Breast epithelium (tissue), 4 donors: Measurements from ENCODE around the gene CD86. TPM values are rescaled to one million over a fixed set of nuclear protein-coding genes. Genes with fewer than 3 reads are reported as not detected.
"Not testable (repeated sequence)": the region's sequence is repeated elsewhere in the genome, so short reads cannot be mapped to it uniquely, and the experiment has no call there.

Experiments
- DNase-seq, 2 donors: peaks; one replicate each; pipeline ENCODE4 v3.0.0-alpha.2; 2019; ENCODE audit warnings: low spot score in 2 of 2
- H3K27ac ChIP-seq, 2 donors: fragments of 200-600 bp; sonication (generic) in 1 of 2; one replicate each; pipeline ENCODE4 v1.5.1; 2016 to 2019; ENCODE audit warnings: mild to moderate bottlenecking in 1 of 2
- H3K27me3 ChIP-seq, 2 donors: fragments of 200-600 bp; sonication (generic) in 1 of 2; one replicate each; pipeline versions ENCODE4 v1.5.1 to v1.6.0; 2017 to 2019; ENCODE audit warnings: control low read depth in 1 of 2, mild to moderate bottlenecking in 1 of 2
- H3K36me3 ChIP-seq: fragments of 200-600 bp; one replicate; pipeline ENCODE4 v1.5.1; 2019
- H3K4me1 ChIP-seq, 2 donors: fragments of 200-600 bp; sonication (generic); one replicate each; pipeline ENCODE4 v1.5.1; 2016 to 2019; ENCODE audit warnings: control low read depth in 1 of 2
- H3K4me3 ChIP-seq, 3 donors: fragments of 200-600 bp; sonication (generic); 1 replicate in 2 of 3; 2 replicates in 1 of 3; pipeline ENCODE4 v1.5.1; 2016 to 2019; ENCODE audit warnings: mild to moderate bottlenecking in 3 of 3, moderate library complexity in 2 of 3
- H3K9me3 ChIP-seq, 2 donors: fragments of 200-600 bp; sonication (generic) in 1 of 2; one replicate each; pipeline ENCODE4 v1.5.1; 2016 to 2019; ENCODE audit warnings: control low read depth in 1 of 2
- CTCF ChIP-seq, 3 donors: fragments of 450-650 bp; IDR thresholded peaks; one replicate each; pipeline ENCODE4 v1.5.1; 2016 to 2017; ENCODE audit warnings: antibody characterized with exemption in 3 of 3, mild to moderate bottlenecking in 3 of 3, moderate library complexity in 3 of 3
- POLR2A ChIP-seq: fragments of 450-650 bp; IDR thresholded peaks from one replicate; pipeline ENCODE4 v1.6.1; 2016; ENCODE audit warnings: antibody characterized with exemption, mild to moderate bottlenecking, moderate library complexity
- POLR2AphosphoS5 ChIP-seq, 3 donors: sonication (generic); formaldehyde crosslinking; IDR thresholded peaks; one replicate each; pipeline ENCODE4 v1.6.1; 2017; ENCODE audit warnings: antibody characterized with exemption in 3 of 3
- intact Hi-C: fragments of 100-400 bp; cut with DNase I; formaldehyde crosslinking; loops from one replicate; pipeline ENCODE4 v1.15.1; 2023; ENCODE audit warnings: low total_unique reads
- total RNA-seq, 3 donors: library from RNA; depleted of rRNA; stranded (reverse); fragments of >200 nt; gene quantifications; one replicate each; pipeline ENCODE4 v1.1.0, GENCODE V29; 2016

The CD86 gene
- total RNA-seq, 3 donors from 2014 or later, result 7.3 to 12.6 (median 7.5) TPM

- no peaks in the 10 kb centered on the region for H3K4me1 ChIP-seq
- TF ChIP-seq POLR2A, result no peak
- TF ChIP-seq POLR2AphosphoS5 (IDR thresholded peaks at IDR 0.05), result no peak
- DNase-seq, result no peak
- no peak overlapping the region for H3K27ac ChIP-seq
- H3K27me3 ChIP-seq, result no peaks in the 10 kb centered on the region
- no peak overlapping the region for H3K4me3 ChIP-seq
- intact Hi-C loops, result no loop called here
- peaks cover 0 to 4% of the 10 kb centered on the region in 2 donors for H3K9me3 ChIP-seq
- H3K36me3 ChIP-seq, result no peaks in the 10 kb centered on the region
These were observed 93.9 kb downstream of the CD86 start for GRCh38 chr3:122148941-122149627.

- H3K36me3 ChIP-seq, result no peaks in the 10 kb centered on the region
These were observed 96.3 kb downstream of the CD86 start for GRCh38 chr3:122151480-122151879.

GRCh38 chr3:122164983-122165382, 109.8 kb downstream of the CD86 start:
- H3K27me3 ChIP-seq, H3K36me3 ChIP-seq, H3K4me1 ChIP-seq, DNase-seq, H3K9me3 ChIP-seq, H3K27ac ChIP-seq, H3K4me3 ChIP-seq, intact Hi-C loops: not testable (repeated sequence)

More at GRCh38 chr3:122151480-122151879, 96.3 kb downstream of the CD86 start:
- Histone ChIP-seq H3K4me3 (no peak overlapping the region), H3K27me3 (no peaks in the 10 kb centered on the region), H3K27ac (no peak overlapping the region), H3K4me1 (no peaks in the 10 kb centered on the region), H3K9me3 (peaks cover 21 to 23% of the 10 kb centered on the region in 2 donors)
- DNase-seq, result no peak
- intact Hi-C loops, result no loop called here
- TF ChIP-seq POLR2A, result no peak
- TF ChIP-seq POLR2AphosphoS5 (IDR thresholded peaks at IDR 0.05), result no peak
- TF ChIP-seq CTCF (IDR thresholded peaks at IDR 0.05), result no peak

GRCh38 chr3:122167630-122168029, 112.5 kb downstream of the CD86 start:
- Histone ChIP-seq H3K9me3 (no peaks in the 10 kb centered on the region), H3K36me3 (no peaks in the 10 kb centered on the region), H3K27me3 (no peaks in the 10 kb centered on the region), H3K27ac (no peak overlapping the region), H3K4me1 (no peaks in the 10 kb centered on the region), H3K4me3 (no peak overlapping the region)
- TF ChIP-seq POLR2AphosphoS5 (IDR thresholded peaks at IDR 0.05) (no peak), POLR2A (no peak), CTCF (IDR thresholded peaks at IDR 0.05) (no peak)
- DNase-seq, result no peak
- intact Hi-C loops, result no loop called here

- H3K36me3 ChIP-seq, result no peaks in the 10 kb centered on the region
- no peak for DNase-seq
- no peaks in the 10 kb centered on the region for H3K4me1 ChIP-seq
- no peak overlapping the region for H3K27ac ChIP-seq
- no peaks in the 10 kb centered on the region for H3K27me3 ChIP-seq
- TF ChIP-seq CTCF (IDR thresholded peaks at IDR 0.05) (no peak), POLR2AphosphoS5 (IDR thresholded peaks at IDR 0.05) (no peak), POLR2A (no peak)
- intact Hi-C loops, result no loop called here
- no peak overlapping the region for H3K4me3 ChIP-seq
- H3K9me3 ChIP-seq, result no peaks in the 10 kb centered on the region
These were observed 112.9 kb downstream of the CD86 start for GRCh38 chr3:122168044-122168443.

GRCh38 chr3:122169911-122170310, 114.7 kb downstream of the CD86 start:
- H3K27ac ChIP-seq, result no peak overlapping the region
- intact Hi-C loops, result no loop called here
- no peak for DNase-seq
- no peaks in the 10 kb centered on the region for H3K4me1 ChIP-seq
- H3K9me3 ChIP-seq, result no peaks in the 10 kb centered on the region
- H3K27me3 ChIP-seq, result no peaks in the 10 kb centered on the region
- H3K36me3 ChIP-seq, result no peaks in the 10 kb centered on the region
- H3K4me3 ChIP-seq, result no peak overlapping the region
- no peak for TF ChIP-seq POLR2A
- no peak for TF ChIP-seq CTCF (IDR thresholded peaks at IDR 0.05)
- TF ChIP-seq POLR2AphosphoS5 (IDR thresholded peaks at IDR 0.05), result no peak

Other genes with a start within 250 kb of the CD86 start
- gene IQCB1, start 220.3 kb upstream of the CD86 start, total RNA-seq, result 10 to 100 TPM; 17.9 to 54.6 (median 28.8) TPM
- gene EAF2, start 220.2 kb upstream of the CD86 start, total RNA-seq, result 10 to 100 TPM in 1 of 3 donors, 1 to 10 TPM in 2; 7.5 to 11.4 (median 9.2) TPM
- 1 to 10 TPM in 2 of 3 donors, under 1 TPM in 1; 0.98 to 4.1 (median 2.2) TPM for gene SLC15A2, start 161.0 kb upstream of the CD86 start, total RNA-seq
- gene ILDR1, start 33.1 kb upstream of the CD86 start, total RNA-seq, result 1 to 10 TPM in 2 of 3 donors, not detected in 1; 3.3 to 5.9 TPM
- not detected for gene CASR, start 128.3 kb downstream of the CD86 start, total RNA-seq